Measurements from ENCODE around the gene PLD3.

DNA sequence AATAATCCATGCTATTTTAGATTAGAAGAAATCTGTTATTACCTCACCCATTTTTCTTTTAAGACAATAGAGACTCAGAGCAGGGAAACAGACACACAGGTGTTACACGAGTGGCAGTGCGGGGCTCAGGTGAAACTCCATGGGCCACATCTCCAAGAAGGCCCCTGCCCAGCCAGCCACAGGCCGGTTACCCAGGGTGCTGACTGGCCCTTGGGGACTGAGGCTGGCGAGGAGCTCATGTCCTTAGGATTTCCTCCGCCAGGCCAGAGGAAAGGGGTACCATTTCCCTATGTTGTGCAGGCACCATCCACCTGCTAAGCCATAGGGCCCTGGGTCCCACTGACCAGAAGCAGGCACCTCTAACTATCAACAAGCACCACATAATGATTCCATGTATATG is 10.9 kb upstream of the PLD3 start:
- TF ChIP-seq, protein P1, sequence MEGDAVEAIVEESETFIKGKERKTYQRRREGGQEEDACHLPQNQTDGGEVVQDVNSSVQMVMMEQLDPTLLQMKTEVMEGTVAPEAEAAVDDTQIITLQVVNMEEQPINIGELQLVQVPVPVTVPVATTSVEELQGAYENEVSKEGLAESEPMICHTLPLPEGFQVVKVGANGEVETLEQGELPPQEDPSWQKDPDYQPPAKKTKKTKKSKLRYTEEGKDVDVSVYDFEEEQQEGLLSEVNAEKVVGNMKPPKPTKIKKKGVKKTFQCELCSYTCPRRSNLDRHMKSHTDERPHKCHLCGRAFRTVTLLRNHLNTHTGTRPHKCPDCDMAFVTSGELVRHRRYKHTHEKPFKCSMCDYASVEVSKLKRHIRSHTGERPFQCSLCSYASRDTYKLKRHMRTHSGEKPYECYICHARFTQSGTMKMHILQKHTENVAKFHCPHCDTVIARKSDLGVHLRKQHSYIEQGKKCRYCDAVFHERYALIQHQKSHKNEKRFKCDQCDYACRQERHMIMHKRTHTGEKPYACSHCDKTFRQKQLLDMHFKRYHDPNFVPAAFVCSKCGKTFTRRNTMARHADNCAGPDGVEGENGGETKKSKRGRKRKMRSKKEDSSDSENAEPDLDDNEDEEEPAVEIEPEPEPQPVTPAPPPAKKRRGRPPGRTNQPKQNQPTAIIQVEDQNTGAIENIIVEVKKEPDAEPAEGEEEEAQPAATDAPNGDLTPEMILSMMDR (IDR thresholded peaks at IDR 0.05; ENCODE audit: low read length): no peak
- TF ChIP-seq EZH2 (IDR thresholded peaks at IDR 0.05; ENCODE audit: borderline replicate concordance, low read length): no peak
